ENCODE results near the gene WAC. TPM values are rescaled to one million over a fixed set of nuclear protein-coding genes. Genes with fewer than 3 reads are reported as not detected.

Gene WAC
- total RNA-seq, 1 donor from 2014 or later: 37.1 TPM

- DNase-seq (ENCODE audit: low read depth in 2 of 2): no peak
Measured at GRCh38 chr10:28666751-28667467, 134.0 kb downstream of the WAC start.

- DNase-seq (ENCODE audit: low read depth in 2 of 2): peak in 1 of 2 donors; percentile 29
Measured at GRCh38 chr10:28668363-28669226, 135.7 kb downstream of the WAC start.

GRCh38 chr10:28669227-28670173 lies 136.6 kb downstream of the WAC start:
- DNase-seq (ENCODE audit: low read depth in 2 of 2): no peak

Other genes with a start within 250 kb of the WAC start
- 4.1 and 11.5 TPM in 2 replicates for gene MPP7, start 230.1 kb upstream of the WAC start, total RNA-seq
- 1.8 and 2.4 TPM in 2 replicates for gene BAMBI, start 144.4 kb downstream of the WAC start, total RNA-seq